ENCODE measurements around the gene SLC25A14.
"Not testable (repeated sequence)": the region's sequence is repeated elsewhere in the genome, so short reads cannot be mapped to it uniquely, and the experiment has no call there.

Gene SLC25A14

GRCh38 chrX:130339408-130340222 is at the start of gene SLC25A14:
Gene SLC25A14 (plus strand): TSS chrX:130339919. CDS start chrX:130340279, 360 bp downstream.
- DNase-seq (ENCODE audit: low spot score) = peak; percentile 83

GRCh38 chrX:130295519-130296296 is 44.0 kb upstream of the SLC25A14 start:
- no peak for DNase-seq (ENCODE audit: low spot score)

GRCh38 chrX:130296297-130296678 is 43.4 kb upstream of the SLC25A14 start:
- no peak for DNase-seq (ENCODE audit: low spot score)

- no peak for DNase-seq (ENCODE audit: low spot score)
Observed at GRCh38 chrX:130296743-130297142, 43.0 kb upstream of the SLC25A14 start.

- no peak for DNase-seq (ENCODE audit: low spot score)
Observed at GRCh38 chrX:130299279-130300009, 40.3 kb upstream of the SLC25A14 start.

- DNase-seq (ENCODE audit: low spot score) = no peak
Observed at GRCh38 chrX:130300010-130300282, 39.8 kb upstream of the SLC25A14 start.

GRCh38 chrX:130301405-130301804 is 38.3 kb upstream of the SLC25A14 start:
- DNase-seq (ENCODE audit: low spot score) = no peak

- DNase-seq (ENCODE audit: low spot score) = no peak
Observed at GRCh38 chrX:130301977-130302376, 37.7 kb upstream of the SLC25A14 start.

GRCh38 chrX:130304587-130305368 is 34.9 kb upstream of the SLC25A14 start:
- no peak for DNase-seq (ENCODE audit: low spot score)

- DNase-seq (ENCODE audit: low spot score) = not testable (repeated sequence)
Observed at GRCh38 chrX:130319886-130320285, 19.8 kb upstream of the SLC25A14 start.

- no peak for DNase-seq (ENCODE audit: low spot score)
Observed at GRCh38 chrX:130321550-130321949, 18.2 kb upstream of the SLC25A14 start.

- DNase-seq (ENCODE audit: low spot score) = no peak
Observed at GRCh38 chrX:130330146-130330545, 9.6 kb upstream of the SLC25A14 start.

GRCh38 chrX:130330706-130331105 is 9.0 kb upstream of the SLC25A14 start:
- peak; percentile 71 for DNase-seq (ENCODE audit: low spot score)

- DNase-seq (ENCODE audit: low spot score) = no peak
Observed at GRCh38 chrX:130336531-130336930, 3.2 kb upstream of the SLC25A14 start.

- not testable (repeated sequence) for DNase-seq (ENCODE audit: low spot score)
Observed at GRCh38 chrX:130338869-130339268, 850 bp upstream of the SLC25A14 start.

GRCh38 chrX:130340271-130340670 is 552 bp downstream of the SLC25A14 start:
- no peak for DNase-seq (ENCODE audit: low spot score)

- DNase-seq (ENCODE audit: low spot score) = no peak
Observed at GRCh38 chrX:130343411-130343810, 3.7 kb downstream of the SLC25A14 start.

- DNase-seq (ENCODE audit: low spot score) = no peak
Observed at GRCh38 chrX:130347321-130347720, 7.6 kb downstream of the SLC25A14 start.

- no peak for DNase-seq (ENCODE audit: low spot score)
Observed at GRCh38 chrX:130351567-130351966, 11.8 kb downstream of the SLC25A14 start.

GRCh38 chrX:130352050-130352449 is 12.3 kb downstream of the SLC25A14 start:
- DNase-seq (ENCODE audit: low spot score) = not testable (repeated sequence)

GRCh38 chrX:130376077-130376476 is 36.4 kb downstream of the SLC25A14 start:
- no peak for DNase-seq (ENCODE audit: low spot score)
